Endothelial cell of umbilical vein (primary cell): ENCODE data around the gene PCNX4. TPM values are rescaled to one million over a fixed set of nuclear protein-coding genes. Genes with fewer than 3 reads are reported as not detected.

Experiments used
- BruUV-seq: library from RNA; stranded (reverse); fragments of 400-500 nt; replicated peaks from 2 replicates; lab custom pipeline; 2021; lab: Mats Ljungman, UMichigan
- CTCF ChIA-PET: fragments of 300-600, 350-600 bp; sonication (Branson Sonifier 250); formaldehyde crosslinking; loops from one replicate; lab custom pipeline; 2021; ENCODE audit warnings: antibody characterized with exemption, inconsistent platforms; lab: Charles Lee
- POLR2A ChIA-PET: fragments of 300-600, 350-600 bp; sonication (Branson Sonifier 250); formaldehyde crosslinking; loops from one replicate; lab custom pipeline; 2021; ENCODE audit warnings: antibody characterized with exemption, inconsistent platforms; lab: Charles Lee
- DNase-seq: peaks from one replicate; pipeline ENCODE4 v3.0.0-alpha.2; 2011; ENCODE audit warnings: low read depth, low spot score
- FAIRE-seq: peaks from 2 replicates; lab custom pipeline; 2011; peaks lifted over from hg19 to GRCh38; lab: Jason Lieb, UNC
- H2AFZ ChIP-seq: 2 replicates; pipeline ENCODE4 v1.6.0; 2012; ENCODE audit warnings: low read depth, low read length, control low read depth, inconsistent platforms
- H3K27ac ChIP-seq: 2 replicates; pipeline ENCODE4 v1.5.1; 2011; ENCODE audit warnings: low read depth, mild to moderate bottlenecking, control low read depth, low read length, moderate library complexity; ENCODE audit not compliant: insufficient read depth
- H3K27me3 ChIP-seq, 2 experiments: 2 replicates each; pipeline versions ENCODE4 v1.6.0 to v1.6.1; 2011; ENCODE audit warnings: low read length in 2 of 2, mixed read lengths in 1 of 2; ENCODE audit not compliant: control insufficient read depth in 2 of 2, insufficient read depth in 2 of 2
- H3K36me3 ChIP-seq, 2 experiments: 2 replicates in 1 of 2; 3 replicates in 1 of 2; pipeline ENCODE4 v1.5.1; 2011; ENCODE audit warnings: low read length in 2 of 2, mild to moderate bottlenecking in 1 of 2, moderate library complexity in 1 of 2; ENCODE audit not compliant: control insufficient read depth in 2 of 2, insufficient read depth in 2 of 2; ENCODE audit errors: extremely low read depth in 1 of 2
- H3K4me1 ChIP-seq: 3 replicates; pipeline ENCODE4 v1.5.1; 2011; ENCODE audit warnings: mild to moderate bottlenecking, low read length; ENCODE audit not compliant: control insufficient read depth, insufficient read depth; ENCODE audit errors: extremely low read depth
- H3K4me2 ChIP-seq: 2 replicates; pipeline ENCODE4 v1.6.1; 2011; ENCODE audit warnings: low read length, control low read depth, mixed read lengths; ENCODE audit not compliant: insufficient read depth
- H3K4me3 ChIP-seq, 3 experiments: fragments of 200-600 bp in 1 of 3; sonication (generic), shearing (Covaris generic) in 1 of 3; replicated peaks in 1 of 3; 2 replicates each; pipeline ENCODE4 v1.5.1; 2011 to 2016; ENCODE audit warnings: control low read depth in 3 of 3, low read length in 3 of 3, mild to moderate bottlenecking in 2 of 3, inconsistent platforms in 1 of 3, low read depth in 1 of 3, moderate library complexity in 1 of 3; ENCODE audit not compliant: insufficient read depth in 1 of 3
- H3K79me2 ChIP-seq: 2 replicates; pipeline ENCODE4 v1.6.0; 2012; ENCODE audit warnings: low read length, inconsistent platforms; ENCODE audit not compliant: control insufficient read depth, insufficient read depth
- H3K9ac ChIP-seq: replicated peaks from 2 replicates; pipeline ENCODE3; 2011; ENCODE audit warnings: low read length, control low read depth; ENCODE audit not compliant: insufficient read depth; ENCODE audit errors: extremely low read depth
- H3K9me1 ChIP-seq: replicated peaks from 3 replicates; pipeline ENCODE4 v1.6.0; 2011; ENCODE audit warnings: mild to moderate bottlenecking, low read length; ENCODE audit not compliant: control insufficient read depth, insufficient read depth; ENCODE audit errors: extremely low read depth
- H3K9me3 ChIP-seq: replicated peaks from 2 replicates; pipeline ENCODE4 v1.5.1; 2012; ENCODE audit warnings: low read length, inconsistent platforms; ENCODE audit not compliant: control insufficient read depth, insufficient read depth
- H4K20me1 ChIP-seq: replicated peaks from 2 replicates; pipeline ENCODE3; 2011; ENCODE audit warnings: mild to moderate bottlenecking, low read length; ENCODE audit not compliant: control insufficient read depth, insufficient read depth; ENCODE audit errors: extremely low read depth
- CTCF ChIP-seq, 2 donors: IDR thresholded peaks; 1 replicate in 1 of 2; 2 replicates in 1 of 2; pipeline ENCODE4 v1.5.1; 2011; ENCODE audit warnings: low read length in 2 of 2, mild to moderate bottlenecking in 2 of 2, moderate library complexity in 2 of 2, control low read depth in 1 of 2, inconsistent platforms in 1 of 2, low read depth in 1 of 2; ENCODE audit not compliant: insufficient read depth in 1 of 2; ENCODE audit errors: extremely low read depth in 1 of 2
- EZH2 ChIP-seq: IDR thresholded peaks from 2 replicates; pipeline ENCODE4 v1.6.1; 2012; ENCODE audit warnings: borderline replicate concordance, low read depth, mild to moderate bottlenecking, moderate library complexity, low read length, inconsistent platforms; ENCODE audit not compliant: severe bottlenecking
- GATA2 ChIP-seq: IDR thresholded peaks from 2 replicates; pipeline ENCODE4 v1.7.0; 2011; ENCODE audit warnings: low read depth, mild to moderate bottlenecking, moderate library complexity, mixed read lengths, low read length; ENCODE audit not compliant: insufficient read length, insufficient read depth
- JUN ChIP-seq: IDR thresholded peaks from 2 replicates; pipeline ENCODE4 v1.6.1; 2011; ENCODE audit warnings: borderline replicate concordance, low read depth; ENCODE audit not compliant: insufficient read length, insufficient read depth
- MAX ChIP-seq: IDR thresholded peaks from 2 replicates; pipeline ENCODE4 v1.6.1; 2011; ENCODE audit not compliant: insufficient read depth, insufficient read length
- MYC ChIP-seq: IDR thresholded peaks from one replicate; pipeline ENCODE4 v1.6.1; 2011; ENCODE audit warnings: mild to moderate bottlenecking, low read depth, low read length
- POLR2AphosphoS5 ChIP-seq: IDR thresholded peaks from 2 replicates; pipeline ENCODE4 v1.6.1; 2012; ENCODE audit warnings: low read depth, mild to moderate bottlenecking, control low read depth, low read length, moderate library complexity; ENCODE audit not compliant: insufficient read depth
- dilution Hi-C: fragments of 300-500 bp; cut with MboI; formaldehyde crosslinking; loops from one replicate; pipeline ENCODE4 v1.15.0; 2019; ENCODE audit warnings: low sequenced_read_pairs; ENCODE audit not compliant: extremely low pct_ligation_motif_present
- intact Hi-C: fragments of 100-400 bp; cut with micrococcal nuclease; formaldehyde crosslinking; loops from one replicate; pipeline ENCODE4 v1.10.0; 2022
- polyA plus RNA-seq, 4 experiments: library from polyadenylated mRNA; depleted of rRNA in 3 of 4; stranded (reverse) in 3 of 4; unstranded in 1 of 4; fragments of >200 nt; gene quantifications; 2 replicates each; pipeline versions ENCODE4 v1.2.1 to v1.2.3, GENCODE V29; 2011 to 2012; ENCODE audit warnings: missing spikeins in 1 of 4
- total RNA-seq: library from RNA; stranded (reverse); gene quantifications from 2 replicates; pipeline ENCODE4 v1.2.3, GENCODE V29; 2021

PCNX4 gene
- total and polyA plus RNA-seq, 2 donors (not counting 3 experiments of a cell fraction or from before 2014, with no cell fraction given), result 35.5 to 51.6 TPM

- H2AFZ ChIP-seq, result no peak overlapping the region
- no peak for DNase-seq
- H3K9ac ChIP-seq, result no peak overlapping the region
- POLR2A ChIA-PET, result no interaction called here
- TF ChIP-seq MYC (no peak), EZH2 (no peak), CTCF (IDR thresholded peaks at IDR 0.05; ENCODE audit: extremely low read depth in 1 of 2, insufficient read depth in 1 of 2, low read depth in 1 of 2, low read length in 2 of 2) (no peak), MAX (no peak), GATA2 (no peak), POLR2AphosphoS5 (no peak), JUN (no peak)
- dilution Hi-C loops (no loop called here), intact Hi-C loops (no loop called here)
- peaks cover 25% of the 10 kb centered on the region for H3K4me1 ChIP-seq
- no peak overlapping the region for H3K27ac ChIP-seq
- peaks cover 0 to 5% of the 10 kb centered on the region in 2 experiments for H3K36me3 ChIP-seq
- H3K9me1 ChIP-seq, result no peaks in the 10 kb centered on the region
- no peaks in the 10 kb centered on the region for H3K27me3 ChIP-seq
- no TSS peak for BruUV-seq
- CTCF ChIA-PET, result no interaction called here
- H4K20me1 ChIP-seq, result peaks cover 2% of the 10 kb centered on the region
- H3K79me2 ChIP-seq, result peaks cover 77% of the 10 kb centered on the region
- H3K4me3 ChIP-seq, result no peak overlapping the region
- H3K4me2 ChIP-seq, result no peak overlapping the region
- no peaks in the 10 kb centered on the region for H3K9me3 ChIP-seq
- no peak for FAIRE-seq
Measured at GRCh38 chr14:60095231-60095630, 3.5 kb downstream of the PCNX4 start.
